ENCODE data around the gene MIPOL1. TPM values are rescaled to one million over a fixed set of nuclear protein-coding genes. Genes with fewer than 3 reads are reported as not detected.

The MIPOL1 gene
- total RNA-seq, 1 experiment from 2014 or later: 15.4 TPM

DNA sequence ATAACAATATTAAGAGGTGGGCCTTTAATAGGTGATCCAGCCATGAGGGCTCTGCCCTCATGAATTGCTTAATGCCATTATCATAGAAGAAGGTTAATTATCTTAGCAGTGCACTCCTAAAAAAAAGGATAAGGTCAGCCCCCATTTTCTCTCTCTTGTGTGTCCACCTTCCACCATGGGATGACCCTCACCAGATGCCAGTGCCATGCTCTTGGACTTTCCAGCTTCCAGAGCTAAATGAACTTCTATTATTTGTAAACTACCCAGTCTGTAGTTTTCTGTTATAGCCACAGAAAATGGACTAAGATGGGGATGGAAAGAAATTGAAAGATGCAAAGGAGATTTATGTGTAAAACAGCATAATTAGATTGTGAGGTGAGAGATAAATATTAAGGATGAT is 271.9 kb downstream of the MIPOL1 start:
- BruUV-seq (replicated peaks): no TSS peak
- POLR2A ChIA-PET: no interaction called here
- CTCF ChIA-PET: no interaction called here

DNA sequence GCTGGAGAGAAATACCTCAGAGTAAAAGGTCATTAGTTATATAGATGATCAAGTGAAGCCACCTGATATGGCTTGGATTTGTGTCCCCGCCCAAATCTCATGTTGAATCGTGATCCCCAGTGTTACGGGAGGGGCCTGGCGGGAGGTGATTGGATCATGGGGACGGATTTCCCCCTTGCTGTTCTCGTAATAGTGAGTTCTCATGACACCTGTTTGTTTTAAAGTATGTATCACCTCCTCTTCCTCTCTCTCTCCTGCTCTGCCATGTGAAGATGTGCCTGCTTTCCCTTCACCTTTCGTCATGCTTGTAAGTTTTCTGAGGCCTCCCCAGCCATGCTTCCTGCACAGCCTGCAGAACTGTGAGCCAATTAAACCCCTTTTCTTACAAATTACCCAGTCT is 272.5 kb downstream of the MIPOL1 start:
- Histone ChIP-seq H3K9me3 (ENCODE audit: control insufficient read depth in 1 of 2, insufficient read depth in 1 of 2, low read depth in 1 of 2, low read length in 2 of 2) (no peaks in the 10 kb centered on the region), H3K27me3 (ENCODE audit: insufficient read depth, low read length) (no peaks in the 10 kb centered on the region), H3K4me3 (replicated peaks in 1 of 2; ENCODE audit: low read depth in 1 of 2, low read length in 2 of 2) (no peak overlapping the region), H3K9ac (ENCODE audit: low read length) (no peak overlapping the region), H3K27ac (ENCODE audit: low read depth, low read length) (no peak overlapping the region), H4K20me1 (ENCODE audit: insufficient read depth) (no peaks in the 10 kb centered on the region), H3K9me2 (ENCODE audit: insufficient read depth) (no peaks in the 10 kb centered on the region), H3K36me3 (ENCODE audit: control insufficient read depth in 1 of 2, insufficient read depth in 2 of 2, low read length in 2 of 2) (no peaks in the 10 kb centered on the region), H3K4me1 (ENCODE audit: control insufficient read depth in 1 of 2, insufficient read depth in 2 of 2, low read length in 2 of 2) (no peaks in the 10 kb centered on the region), H3K4me2 (ENCODE audit: low read length) (no peak overlapping the region), H2AFZ (ENCODE audit: low read depth, low read length, poor library complexity, severe bottlenecking) (no peak overlapping the region), H3K79me2 (ENCODE audit: insufficient read depth, low read length) (no peaks in the 10 kb centered on the region)
- ChIA-PET POLR2A (no interaction called here), RAD21 (ENCODE audit: low non-redundant PET in 1 of 2, low total read pairs in 2 of 2, uncharacterized antibody in 2 of 2, unreplicated experiment in 2 of 2) (no interaction called here), CTCF (no interaction called here)
- ATAC-seq (no peak), DNase-seq (ENCODE audit: low read depth, low spot score) (no peak)
- intact Hi-C loops (cut with micrococcal nuclease): no loop called here
- TF ChIP-seq SRF (IDR thresholded peaks at IDR 0.05; ENCODE audit: low read depth): no peak
- no peak for TF ChIP-seq ZFX (IDR thresholded peaks at IDR 0.05)
- TF ChIP-seq, protein P1, sequence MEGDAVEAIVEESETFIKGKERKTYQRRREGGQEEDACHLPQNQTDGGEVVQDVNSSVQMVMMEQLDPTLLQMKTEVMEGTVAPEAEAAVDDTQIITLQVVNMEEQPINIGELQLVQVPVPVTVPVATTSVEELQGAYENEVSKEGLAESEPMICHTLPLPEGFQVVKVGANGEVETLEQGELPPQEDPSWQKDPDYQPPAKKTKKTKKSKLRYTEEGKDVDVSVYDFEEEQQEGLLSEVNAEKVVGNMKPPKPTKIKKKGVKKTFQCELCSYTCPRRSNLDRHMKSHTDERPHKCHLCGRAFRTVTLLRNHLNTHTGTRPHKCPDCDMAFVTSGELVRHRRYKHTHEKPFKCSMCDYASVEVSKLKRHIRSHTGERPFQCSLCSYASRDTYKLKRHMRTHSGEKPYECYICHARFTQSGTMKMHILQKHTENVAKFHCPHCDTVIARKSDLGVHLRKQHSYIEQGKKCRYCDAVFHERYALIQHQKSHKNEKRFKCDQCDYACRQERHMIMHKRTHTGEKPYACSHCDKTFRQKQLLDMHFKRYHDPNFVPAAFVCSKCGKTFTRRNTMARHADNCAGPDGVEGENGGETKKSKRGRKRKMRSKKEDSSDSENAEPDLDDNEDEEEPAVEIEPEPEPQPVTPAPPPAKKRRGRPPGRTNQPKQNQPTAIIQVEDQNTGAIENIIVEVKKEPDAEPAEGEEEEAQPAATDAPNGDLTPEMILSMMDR (IDR thresholded peaks at IDR 0.05 in 2 of 3, conservative IDR thresholded peaks at IDR 0.05 in 1 of 3; ENCODE audit: borderline replicate concordance in 1 of 3, insufficient read depth in 1 of 3, low read depth in 2 of 3, low read length in 2 of 3): no peak
- TF ChIP-seq, protein P2, sequence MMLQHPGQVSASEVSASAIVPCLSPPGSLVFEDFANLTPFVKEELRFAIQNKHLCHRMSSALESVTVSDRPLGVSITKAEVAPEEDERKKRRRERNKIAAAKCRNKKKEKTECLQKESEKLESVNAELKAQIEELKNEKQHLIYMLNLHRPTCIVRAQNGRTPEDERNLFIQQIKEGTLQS (IDR thresholded peaks at IDR 0.05): no peak
- no peak for TF ChIP-seq CBX3 (IDR thresholded peaks at IDR 0.05; ENCODE audit: low read depth)
- no peak for TF ChIP-seq YY1 (IDR thresholded peaks at IDR 0.05; ENCODE audit: extremely low read depth, insufficient replicate concordance, low read depth, low read length)
- BruUV-seq (replicated peaks): no TSS peak

More for the DNA sequence above, 271.9 kb downstream of the MIPOL1 start:
- no peak overlapping the region for H3K9ac ChIP-seq (ENCODE audit: low read length)
- no peaks in the 10 kb centered on the region for H3K79me2 ChIP-seq (ENCODE audit: insufficient read depth, low read length)
- DNase-seq (ENCODE audit: low read depth, low spot score) (no peak), ATAC-seq (no peak)
- no peaks in the 10 kb centered on the region for H3K9me2 ChIP-seq (ENCODE audit: insufficient read depth)
- H2AFZ ChIP-seq (ENCODE audit: low read depth, low read length, poor library complexity, severe bottlenecking): no peak overlapping the region
- no peaks in the 10 kb centered on the region for H4K20me1 ChIP-seq (ENCODE audit: insufficient read depth)
- no peak for TF ChIP-seq POLR2AphosphoS5 (IDR thresholded peaks at IDR 0.05; ENCODE audit: low read depth, low read length)
- TF ChIP-seq RAD21 (IDR thresholded peaks at IDR 0.05; ENCODE audit: low read depth): no peak
- TF ChIP-seq ZNF274 (IDR thresholded peaks at IDR 0.05; ENCODE audit: low read depth, low read length): no peak
- H3K4me1 ChIP-seq (ENCODE audit: control insufficient read depth in 1 of 2, insufficient read depth in 2 of 2, low read length in 2 of 2): no peaks in the 10 kb centered on the region
- intact Hi-C loops (cut with micrococcal nuclease): no loop called here
- H3K4me3 ChIP-seq (replicated peaks in 1 of 2; ENCODE audit: low read depth in 1 of 2, low read length in 2 of 2): no peak overlapping the region
- no peaks in the 10 kb centered on the region for H3K36me3 ChIP-seq (ENCODE audit: control insufficient read depth in 1 of 2, insufficient read depth in 2 of 2, low read length in 2 of 2)
- RAD21 ChIA-PET (ENCODE audit: low non-redundant PET in 1 of 2, low total read pairs in 2 of 2, uncharacterized antibody in 2 of 2, unreplicated experiment in 2 of 2): no interaction called here
- H3K27me3 ChIP-seq (ENCODE audit: insufficient read depth, low read length): no peaks in the 10 kb centered on the region
- no peaks in the 10 kb centered on the region for H3K9me3 ChIP-seq (ENCODE audit: control insufficient read depth in 1 of 2, insufficient read depth in 1 of 2, low read depth in 1 of 2, low read length in 2 of 2)
- no peak overlapping the region for H3K4me2 ChIP-seq (ENCODE audit: low read length)
- H3K27ac ChIP-seq (ENCODE audit: low read depth, low read length): no peak overlapping the region

Data from HCT116 (cell line).